ENCODE data around the gene BMS1. TPM values are rescaled to one million over a fixed set of nuclear protein-coding genes. Genes with fewer than 3 reads are reported as not detected.
"Not testable (repeated sequence)": the region's sequence is repeated elsewhere in the genome, so short reads cannot be mapped to it uniquely, and the experiment has no call there.

The BMS1 gene
- total and polyA plus RNA-seq, 2 of the 13 experiments (the other 11 are each of a cell fraction or from before 2014, with no cell fraction given): 3.9 to 25.2 TPM

DNA sequence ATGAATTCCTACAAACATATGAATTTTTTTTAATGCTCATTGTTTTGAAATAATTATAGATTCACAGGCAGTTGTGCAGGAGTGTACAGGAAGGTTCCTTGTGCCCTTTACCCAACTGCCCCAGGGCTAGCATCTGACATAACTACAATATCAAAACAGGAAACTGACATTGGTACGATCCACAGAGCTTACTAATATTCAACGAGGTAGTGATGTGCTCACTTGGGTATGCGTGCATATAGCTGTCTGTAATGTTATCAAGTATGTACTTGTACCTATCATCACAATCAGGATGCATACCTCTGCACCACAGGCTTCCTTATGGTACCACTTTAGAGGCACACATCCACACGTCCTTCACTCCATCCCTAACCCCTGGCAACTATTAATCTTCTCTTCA is 68.3 kb downstream of the BMS1 start (continued):
- no peak for TF ChIP-seq RBFOX2 (IDR thresholded peaks at IDR 0.05; ENCODE audit: low read depth, low read length)

DNA sequence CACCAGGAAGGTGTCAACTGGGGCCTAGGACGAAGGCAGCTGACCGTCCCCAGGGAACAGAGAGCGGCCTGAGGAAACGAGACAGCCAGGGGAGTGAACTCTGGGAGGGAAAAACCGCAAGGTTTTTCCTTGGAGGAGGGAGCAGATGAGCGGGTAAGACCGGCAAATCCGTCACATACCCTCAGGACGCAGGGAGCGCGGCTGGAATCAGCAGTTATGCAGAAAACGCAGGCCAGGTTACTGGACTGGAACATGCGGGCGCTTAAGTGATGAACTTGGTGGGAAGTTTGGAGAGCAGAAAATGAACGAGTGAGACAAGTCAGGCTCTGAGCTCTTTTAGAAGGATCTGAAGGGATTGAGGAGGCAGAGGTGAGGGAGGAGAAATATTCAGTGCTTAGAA is 76.7 kb downstream of the BMS1 start:
- FAIRE-seq (no peak), ATAC-seq (no peak), DNase-seq (ENCODE audit: low spot score) (no peak)
- no peak overlapping the region for H3K4me2 ChIP-seq (ENCODE audit: low read depth, low read length)
- POLR2A ChIA-PET: no interaction called here
- no peaks in the 10 kb centered on the region for H3K36me3 ChIP-seq (replicated peaks in 1 of 2; ENCODE audit: control insufficient read depth in 1 of 2, insufficient read depth in 2 of 2, low read length in 2 of 2)
- no peak overlapping the region for H2AFZ ChIP-seq (ENCODE audit: low read length)
- CTCF ChIA-PET (ENCODE audit: low intra/inter-chr PET ratio, low total read pairs): no interaction called here
- no peaks in the 10 kb centered on the region for H3K79me2 ChIP-seq (ENCODE audit: insufficient read depth, low read length)
- no peak overlapping the region for H3K27ac ChIP-seq (ENCODE audit: extremely low read length, insufficient read depth, low read length)
- TF ChIP-seq, protein P1, sequence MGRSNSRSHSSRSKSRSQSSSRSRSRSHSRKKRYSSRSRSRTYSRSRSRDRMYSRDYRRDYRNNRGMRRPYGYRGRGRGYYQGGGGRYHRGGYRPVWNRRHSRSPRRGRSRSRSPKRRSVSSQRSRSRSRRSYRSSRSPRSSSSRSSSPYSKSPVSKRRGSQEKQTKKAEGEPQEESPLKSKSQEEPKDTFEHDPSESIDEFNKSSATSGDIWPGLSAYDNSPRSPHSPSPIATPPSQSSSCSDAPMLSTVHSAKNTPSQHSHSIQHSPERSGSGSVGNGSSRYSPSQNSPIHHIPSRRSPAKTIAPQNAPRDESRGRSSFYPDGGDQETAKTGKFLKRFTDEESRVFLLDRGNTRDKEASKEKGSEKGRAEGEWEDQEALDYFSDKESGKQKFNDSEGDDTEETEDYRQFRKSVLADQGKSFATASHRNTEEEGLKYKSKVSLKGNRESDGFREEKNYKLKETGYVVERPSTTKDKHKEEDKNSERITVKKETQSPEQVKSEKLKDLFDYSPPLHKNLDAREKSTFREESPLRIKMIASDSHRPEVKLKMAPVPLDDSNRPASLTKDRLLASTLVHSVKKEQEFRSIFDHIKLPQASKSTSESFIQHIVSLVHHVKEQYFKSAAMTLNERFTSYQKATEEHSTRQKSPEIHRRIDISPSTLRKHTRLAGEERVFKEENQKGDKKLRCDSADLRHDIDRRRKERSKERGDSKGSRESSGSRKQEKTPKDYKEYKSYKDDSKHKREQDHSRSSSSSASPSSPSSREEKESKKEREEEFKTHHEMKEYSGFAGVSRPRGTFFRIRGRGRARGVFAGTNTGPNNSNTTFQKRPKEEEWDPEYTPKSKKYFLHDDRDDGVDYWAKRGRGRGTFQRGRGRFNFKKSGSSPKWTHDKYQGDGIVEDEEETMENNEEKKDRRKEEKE (IDR thresholded peaks at IDR 0.05): no peak
- no peak for TF ChIP-seq AKAP8 (CRISPR knock-in tag; IDR thresholded peaks at IDR 0.05)
- TF ChIP-seq, protein P2, sequence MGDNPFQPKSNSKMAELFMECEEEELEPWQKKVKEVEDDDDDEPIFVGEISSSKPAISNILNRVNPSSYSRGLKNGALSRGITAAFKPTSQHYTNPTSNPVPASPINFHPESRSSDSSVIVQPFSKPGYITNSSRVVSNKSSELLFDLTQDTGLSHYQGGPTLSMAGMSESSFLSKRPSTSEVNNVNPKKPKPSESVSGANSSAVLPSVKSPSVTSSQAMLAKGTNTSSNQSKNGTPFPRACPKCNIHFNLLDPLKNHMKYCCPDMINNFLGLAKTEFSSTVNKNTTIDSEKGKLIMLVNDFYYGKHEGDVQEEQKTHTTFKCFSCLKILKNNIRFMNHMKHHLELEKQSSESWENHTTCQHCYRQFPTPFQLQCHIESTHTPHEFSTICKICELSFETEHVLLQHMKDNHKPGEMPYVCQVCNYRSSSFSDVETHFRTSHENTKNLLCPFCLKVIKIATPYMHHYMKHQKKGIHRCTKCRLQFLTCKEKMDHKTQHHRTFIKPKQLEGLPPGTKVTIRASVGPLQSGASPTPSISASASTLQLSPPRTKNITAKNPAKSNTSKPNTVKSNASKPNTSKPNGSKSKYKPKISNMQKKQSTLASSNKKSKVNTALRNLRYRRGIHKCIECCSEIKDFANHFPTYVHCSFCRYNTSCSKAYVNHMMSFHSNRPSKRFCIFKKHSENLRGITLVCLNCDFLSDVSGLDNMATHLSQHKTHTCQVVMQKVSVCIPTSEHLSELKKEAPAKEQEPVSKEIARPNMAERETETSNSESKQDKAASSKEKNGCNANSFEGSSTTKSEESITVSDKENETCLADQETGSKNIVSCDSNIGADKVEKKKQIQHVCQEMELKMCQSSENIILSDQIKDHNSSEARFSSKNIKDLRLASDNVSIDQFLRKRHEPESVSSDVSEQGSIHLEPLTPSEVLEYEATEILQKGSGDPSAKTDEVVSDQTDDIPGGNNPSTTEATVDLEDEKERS (CRISPR knock-in tag; IDR thresholded peaks at IDR 0.05): no peak
- TF ChIP-seq NFYB (CRISPR knock-in tag; IDR thresholded peaks at IDR 0.05): no peak
- TF ChIP-seq KDM4B (CRISPR knock-in tag; IDR thresholded peaks at IDR 0.05): no peak
- no peak for TF ChIP-seq CHCHD3 (CRISPR knock-in tag; IDR thresholded peaks at IDR 0.05)
- no peak for TF ChIP-seq ZFP90 (CRISPR knock-in tag; IDR thresholded peaks at IDR 0.05; ENCODE audit: borderline replicate concordance)
- no peak for TF ChIP-seq ZBTB1 (CRISPR knock-in tag; IDR thresholded peaks at IDR 0.05; ENCODE audit: borderline replicate concordance)
- TF ChIP-seq, protein P3, sequence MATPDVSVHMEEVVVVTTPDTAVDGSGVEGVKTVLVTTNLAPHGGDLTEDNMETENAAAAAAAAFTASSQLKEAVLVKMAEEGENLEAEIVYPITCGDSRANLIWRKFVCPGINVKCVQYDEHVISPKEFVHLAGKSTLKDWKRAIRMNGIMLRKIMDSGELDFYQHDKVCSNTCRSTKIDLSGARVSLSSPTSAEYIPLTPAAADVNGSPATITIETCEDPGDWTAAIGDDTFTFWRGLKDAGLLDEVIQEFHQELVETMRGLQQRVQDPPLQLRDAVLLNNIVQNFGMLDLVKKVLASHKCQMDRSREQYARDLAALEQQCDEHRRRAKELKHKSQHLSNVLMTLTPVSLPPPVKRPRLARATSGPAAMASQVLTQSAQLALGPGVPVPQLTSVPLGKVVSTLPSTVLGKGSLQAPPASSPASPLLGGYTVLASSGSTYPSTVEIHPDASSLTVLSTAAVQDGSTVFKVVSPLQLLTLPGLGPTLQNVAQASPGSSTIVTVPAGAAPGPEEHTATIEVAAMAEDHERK (CRISPR knock-in tag; IDR thresholded peaks at IDR 0.05; ENCODE audit: low read depth): no peak
- H4K20me1 ChIP-seq (ENCODE audit: insufficient read depth, low read length): no peaks in the 10 kb centered on the region
- no peak overlapping the region for H3K9ac ChIP-seq (ENCODE audit: insufficient read depth, low read depth, low read length)
- H3K27me3 ChIP-seq (ENCODE audit: control insufficient read depth in 1 of 2, insufficient read depth in 2 of 2, low read length in 2 of 2): peaks cover 0 to 19% of the 10 kb centered on the region in 2 experiments; a peak in 3 of 5 replicates
- BruUV-seq (replicated peaks): no TSS peak
- H3K4me1 ChIP-seq (ENCODE audit: insufficient read depth, low read length): no peaks in the 10 kb centered on the region
- no peaks in the 10 kb centered on the region for H3K9me3 ChIP-seq (ENCODE audit: low read length)
- in situ Hi-C loops (cut with HindIII; ENCODE audit: extremely low pct_ligation_motif_present, low pct_unique_long_range_greater_than_20kb) (no loop called here), intact Hi-C loops (cut with micrococcal nuclease; ENCODE audit: unreplicated experiment) (no loop called here)
- H3K4me3 ChIP-seq (replicated peaks in 1 of 3; ENCODE audit: insufficient read depth in 1 of 3, low read depth in 2 of 3, low read length in 3 of 3): no peak overlapping the region
- 4% methylated on average over 15 of the region's 15 CpGs for WGBS (ENCODE audit: low lambda C conversion rate)

DNA sequence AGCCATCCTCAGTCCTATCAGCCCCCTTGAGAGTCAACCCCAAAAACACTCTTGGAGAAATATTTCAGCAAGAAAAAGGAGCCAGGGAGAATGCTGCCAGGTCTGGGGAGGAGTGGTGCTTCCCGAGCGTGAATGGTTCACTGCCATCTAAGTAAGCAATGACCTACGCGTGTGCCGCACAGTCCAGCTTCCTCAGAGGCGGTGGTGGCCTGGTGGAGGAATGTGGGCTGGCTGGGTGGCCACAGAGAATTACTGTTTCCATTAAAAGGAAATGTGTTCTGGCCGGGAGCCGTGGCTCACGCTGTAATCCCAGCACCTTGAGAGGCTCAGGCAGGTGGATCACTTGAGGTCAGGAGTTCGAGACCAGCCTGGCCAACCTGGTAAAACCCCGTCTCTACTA is 77.4 kb downstream of the BMS1 start:
- FAIRE-seq; intact Hi-C loops (cut with micrococcal nuclease; ENCODE audit: unreplicated experiment): not testable (repeated sequence)

More for the DNA sequence above, 77.4 kb downstream of the BMS1 start:
- H3K4me2 ChIP-seq (ENCODE audit: low read depth, low read length); DNase-seq (ENCODE audit: low spot score); ATAC-seq; BruUV-seq (replicated peaks); CTCF ChIA-PET (ENCODE audit: low intra/inter-chr PET ratio, low total read pairs); H4K20me1 ChIP-seq (ENCODE audit: insufficient read depth, low read length); H3K27ac ChIP-seq (ENCODE audit: extremely low read length, insufficient read depth, low read length); in situ Hi-C loops (cut with HindIII; ENCODE audit: extremely low pct_ligation_motif_present, low pct_unique_long_range_greater_than_20kb); H3K4me1 ChIP-seq (ENCODE audit: insufficient read depth, low read length); H3K9me3 ChIP-seq (ENCODE audit: low read length); H3K9ac ChIP-seq (ENCODE audit: insufficient read depth, low read depth, low read length); H3K79me2 ChIP-seq (ENCODE audit: insufficient read depth, low read length); H3K4me3 ChIP-seq (replicated peaks in 1 of 3; ENCODE audit: insufficient read depth in 1 of 3, low read depth in 2 of 3, low read length in 3 of 3); H3K36me3 ChIP-seq (replicated peaks in 1 of 2; ENCODE audit: control insufficient read depth in 1 of 2, insufficient read depth in 2 of 2, low read length in 2 of 2); H2AFZ ChIP-seq (ENCODE audit: low read length); POLR2A ChIA-PET: not testable (repeated sequence)
- peaks cover 0 to 19% of the 10 kb centered on the region in 2 experiments; a peak in 3 of 5 replicates for H3K27me3 ChIP-seq (ENCODE audit: control insufficient read depth in 1 of 2, insufficient read depth in 2 of 2, low read length in 2 of 2)
- 11% methylated on average over 11 of the region's 11 CpGs for WGBS (ENCODE audit: low lambda C conversion rate)
